AG09319 (cell line): ENCODE data around the gene COL26A1.
A peak's percentile ranks its signal among the peaks of the same experiment; 100 is the strongest.
"Not testable (repeated sequence)": the region's sequence is repeated elsewhere in the genome, so short reads cannot be mapped to it uniquely, and the experiment has no call there.

ENCODE experiments used
- DNase-seq: peaks from one replicate; pipeline ENCODE4 v3.0.0-alpha.2; 2010; ENCODE audit warnings: low read depth; ENCODE audit errors: extremely low read depth
- CTCF ChIP-seq: IDR thresholded peaks from 2 replicates; pipeline ENCODE4 v1.5.1; 2011; ENCODE audit warnings: low read depth, mild to moderate bottlenecking, inconsistent platforms, low read length, moderate library complexity

The COL26A1 gene

GRCh38 chr7:101470668-101471487 lies 108.2 kb downstream of the COL26A1 start:
- no peak for TF ChIP-seq CTCF
- no peak for DNase-seq

DNA sequence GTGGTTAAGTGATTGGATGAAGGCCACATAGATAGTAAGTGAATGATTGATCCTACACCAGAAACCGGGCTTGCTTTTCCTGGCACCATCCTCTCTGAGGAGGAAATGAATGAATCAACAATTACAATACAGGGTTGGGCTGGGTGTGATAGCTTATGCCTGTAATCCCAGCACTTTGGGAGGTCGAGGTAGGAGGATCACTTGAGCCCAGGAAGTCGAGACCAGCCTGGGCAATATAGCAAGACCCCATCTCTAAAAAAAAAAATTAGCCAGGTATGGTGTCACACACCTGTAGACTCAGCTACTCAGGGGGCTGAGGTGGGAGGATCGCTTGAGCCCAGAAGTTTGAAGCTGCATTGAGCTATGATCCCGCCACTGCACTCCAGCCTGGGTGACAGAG lies 111.5 kb downstream of the COL26A1 start:
- DNase-seq, result no peak
- TF ChIP-seq CTCF, result no peak

GRCh38 chr7:101475691-101476090 lies 113.0 kb downstream of the COL26A1 start:
- DNase-seq, result not testable (repeated sequence)

- TF ChIP-seq CTCF, result no peak
- DNase-seq, result no peak
Observed at GRCh38 chr7:101479217-101479616, 116.5 kb downstream of the COL26A1 start.

- DNase-seq, result not testable (repeated sequence)
Observed at GRCh38 chr7:101486056-101486432, 123.4 kb downstream of the COL26A1 start.

- DNase-seq, result peak; percentile 44
- TF ChIP-seq CTCF, result no peak
Observed at GRCh38 chr7:101486433-101487104, 123.9 kb downstream of the COL26A1 start.

GRCh38 chr7:101487105-101487458 lies 124.4 kb downstream of the COL26A1 start:
- DNase-seq, result no peak

GRCh38 chr7:101487753-101488152 lies 125.1 kb downstream of the COL26A1 start:
- no peak for DNase-seq
- no peak for TF ChIP-seq CTCF

More at GRCh38 chr7:101487105-101487458, 124.4 kb downstream of the COL26A1 start:
- TF ChIP-seq CTCF, result no peak
